H9 (cell line): Measurements from ENCODE around the gene ARMC2. TPM values are rescaled to one million over a fixed set of nuclear protein-coding genes. Genes with fewer than 3 reads are reported as not detected.
A peak's percentile ranks its signal among the peaks of the same experiment; 100 is the strongest.

ENCODE experiments used
- DNase-seq: peaks from one replicate; pipeline ENCODE4 v3.0.0-alpha.2; 2017
- H2AFZ ChIP-seq: one replicate; pipeline ENCODE4 v1.6.1; 2013; ENCODE audit warnings: mild to moderate bottlenecking, low read length, control low read depth, moderate library complexity
- H2AK5ac ChIP-seq: 2 replicates; pipeline ENCODE4 v1.6.1; 2013; ENCODE audit warnings: low read length, control low read depth, mixed read lengths; ENCODE audit not compliant: insufficient read length
- H2BK120ac ChIP-seq: one replicate; pipeline ENCODE4 v1.6.1; 2013; ENCODE audit warnings: low read depth, mild to moderate bottlenecking, low read length, control low read depth, inconsistent platforms; ENCODE audit not compliant: poor library complexity, severe bottlenecking
- H2BK12ac ChIP-seq: 2 replicates; pipeline ENCODE4 v1.6.1; 2013; ENCODE audit warnings: low read length, control low read depth, mixed read lengths, low read depth; ENCODE audit not compliant: insufficient read length
- H2BK15ac ChIP-seq: 2 replicates; pipeline ENCODE4 v1.6.1; 2013; ENCODE audit warnings: low read depth, low read length, control low read depth
- H2BK20ac ChIP-seq: one replicate; pipeline ENCODE4 v1.6.1; 2013; ENCODE audit warnings: low read depth, mild to moderate bottlenecking, low read length, control low read depth, inconsistent platforms; ENCODE audit not compliant: poor library complexity, severe bottlenecking
- H2BK5ac ChIP-seq: 2 replicates; pipeline ENCODE4 v1.6.1; 2013; ENCODE audit warnings: low read length, control low read depth, mixed read lengths; ENCODE audit not compliant: insufficient read length
- H3K14ac ChIP-seq: 2 replicates; pipeline ENCODE4 v1.6.1; 2013; ENCODE audit warnings: low read length, control low read depth; ENCODE audit not compliant: insufficient read depth
- H3K18ac ChIP-seq: 2 replicates; pipeline ENCODE4 v1.6.1; 2013; ENCODE audit warnings: low read depth, mild to moderate bottlenecking, mixed read lengths, low read length, control low read depth; ENCODE audit not compliant: insufficient read length
- H3K23ac ChIP-seq: 2 replicates; pipeline ENCODE4 v1.6.1; 2013; ENCODE audit warnings: low read length, control low read depth, mixed read lengths, low read depth; ENCODE audit not compliant: insufficient read length
- H3K23me2 ChIP-seq: 2 replicates; pipeline ENCODE4 v1.6.1; 2013; ENCODE audit warnings: low read depth, mild to moderate bottlenecking, mixed read lengths, low read length, control low read depth; ENCODE audit not compliant: insufficient read length, poor library complexity, severe bottlenecking
- H3K27ac ChIP-seq: 2 replicates; pipeline ENCODE4 v1.5.1; 2013; ENCODE audit warnings: low read length, control low read depth, mixed read lengths, low read depth; ENCODE audit not compliant: insufficient read length
- H3K27me3 ChIP-seq: 2 replicates; pipeline ENCODE4 v1.6.1; 2013; ENCODE audit warnings: low read length, control low read depth, inconsistent platforms; ENCODE audit not compliant: insufficient read depth
- H3K4ac ChIP-seq: 2 replicates; pipeline ENCODE4 v1.6.1; 2013; ENCODE audit warnings: low read depth, mild to moderate bottlenecking, control low read depth, inconsistent platforms, low read length, moderate library complexity
- H3K4me1 ChIP-seq: 2 replicates; pipeline ENCODE4 v1.6.1; 2013; ENCODE audit warnings: low read length, control low read depth, inconsistent platforms; ENCODE audit not compliant: insufficient read depth
- H3K4me2 ChIP-seq: 2 replicates; pipeline ENCODE4 v1.6.1; 2013; ENCODE audit warnings: low read length, control low read depth, mixed read lengths; ENCODE audit not compliant: insufficient read length, insufficient read depth
- H3K56ac ChIP-seq: 2 replicates; pipeline ENCODE4 v1.6.1; 2013; ENCODE audit warnings: low read depth, mild to moderate bottlenecking, mixed read lengths, low read length, control low read depth; ENCODE audit not compliant: insufficient read length
- H3K79me1 ChIP-seq: 2 replicates; pipeline ENCODE4 v1.6.1; 2013; ENCODE audit warnings: low read depth, mild to moderate bottlenecking, moderate library complexity, low read length, control low read depth, inconsistent platforms; ENCODE audit not compliant: insufficient read depth, poor library complexity, severe bottlenecking
- H3K79me2 ChIP-seq: 2 replicates; pipeline ENCODE4 v1.6.1; 2013; ENCODE audit warnings: low read length, control low read depth, inconsistent platforms; ENCODE audit not compliant: insufficient read depth
- H3K9ac ChIP-seq: 2 replicates; pipeline ENCODE4 v1.6.1; 2013; ENCODE audit warnings: low read length, control low read depth, mixed read lengths; ENCODE audit not compliant: insufficient read length; ENCODE audit errors: extremely low read depth
- H3K9me3 ChIP-seq: one replicate; pipeline ENCODE4 v1.6.1; 2013; ENCODE audit warnings: low read depth, low read length, inconsistent platforms; ENCODE audit not compliant: control insufficient read depth
- H3T11ph ChIP-seq: one replicate; pipeline ENCODE4 v1.6.1; 2013; ENCODE audit warnings: mild to moderate bottlenecking, low read length, control low read depth, inconsistent platforms
- H4K20me1 ChIP-seq: one replicate; pipeline ENCODE4 v1.6.1; 2013; ENCODE audit not compliant: control insufficient read depth, insufficient read length, insufficient read depth
- H4K5ac ChIP-seq: 2 replicates; pipeline ENCODE4 v1.6.1; 2013; ENCODE audit warnings: low read depth, mild to moderate bottlenecking, mixed read lengths, low read length, control low read depth; ENCODE audit not compliant: insufficient read length
- H4K8ac ChIP-seq: replicated peaks from 2 replicates; pipeline ENCODE4 v1.6.1; 2013; ENCODE audit warnings: low read length, control low read depth, mixed read lengths, low read depth; ENCODE audit not compliant: insufficient read length
- H4K91ac ChIP-seq: 2 replicates; pipeline ENCODE4 v1.6.1; 2013; ENCODE audit warnings: low read depth, mild to moderate bottlenecking, moderate library complexity, mixed read lengths, low read length, control low read depth; ENCODE audit not compliant: insufficient read length
- H3K27ac Mint-ChIP-seq, 3 experiments: 2 replicates in 2 of 3; 3 replicates in 1 of 3; pipeline ENCODE4 v1.8.0; 2020 to 2021; ENCODE audit warnings: mixed read lengths in 3 of 3, mild to moderate bottlenecking in 1 of 3, moderate library complexity in 1 of 3
- H3K27me3 Mint-ChIP-seq: 2 replicates; pipeline ENCODE4 v1.8.0; 2021; ENCODE audit warnings: low read depth, mild to moderate bottlenecking, moderate library complexity, mixed read lengths
- H3K36me3 Mint-ChIP-seq, 3 experiments: 2 replicates in 2 of 3; 3 replicates in 1 of 3; pipeline ENCODE4 v1.8.0; 2020 to 2021; ENCODE audit warnings: low read depth in 3 of 3, mixed read lengths in 3 of 3; ENCODE audit not compliant: insufficient read depth in 1 of 3
- H3K4me1 Mint-ChIP-seq, 2 experiments: 2 replicates each; pipeline ENCODE4 v1.8.0; 2020; ENCODE audit warnings: mixed read lengths in 2 of 2
- H3K4me3 Mint-ChIP-seq, 2 experiments: 2 replicates in 1 of 2; 3 replicates in 1 of 2; pipeline ENCODE4 v1.8.0; 2020 to 2021; ENCODE audit warnings: mild to moderate bottlenecking in 2 of 2, mixed read lengths in 2 of 2, moderate library complexity in 1 of 2
- H3K9me3 Mint-ChIP-seq, 2 experiments: 2 replicates in 1 of 2; 3 replicates in 1 of 2; pipeline ENCODE4 v1.8.0; 2020; ENCODE audit warnings: mild to moderate bottlenecking in 2 of 2, mixed read lengths in 2 of 2, moderate library complexity in 1 of 2
- whole genome bisulfite sequencing: extraction: QIAGEN DNeasy Blood & Tissue Kit; methylation state at CpG from one replicate; pipeline ENCODE4 v1.1.7; 2013; ENCODE audit warnings: missing lambda C conversion rate, low lambda C conversion rate, mixed read lengths; ENCODE audit not compliant: insufficient read length; ENCODE audit errors: extremely low coverage; 5-methylcytosine and 5-hydroxymethylcytosine counted together
- total RNA-seq: library from RNA; stranded (reverse); gene quantifications from 2 replicates; pipeline ENCODE4 v1.2.1, GENCODE V29; 2021
- TF ChIP-seq, protein P1 (sequence below): fragments of 200-600 bp; sonication (generic); conservative IDR thresholded peaks from 3 replicates; pipeline ENCODE4 v1.8.0; 2021; ENCODE audit warnings: antibody characterized with exemption, mild to moderate bottlenecking

ARMC2 gene
- total RNA-seq, 1 experiment from 2014 or later = 2.8 TPM

DNA sequence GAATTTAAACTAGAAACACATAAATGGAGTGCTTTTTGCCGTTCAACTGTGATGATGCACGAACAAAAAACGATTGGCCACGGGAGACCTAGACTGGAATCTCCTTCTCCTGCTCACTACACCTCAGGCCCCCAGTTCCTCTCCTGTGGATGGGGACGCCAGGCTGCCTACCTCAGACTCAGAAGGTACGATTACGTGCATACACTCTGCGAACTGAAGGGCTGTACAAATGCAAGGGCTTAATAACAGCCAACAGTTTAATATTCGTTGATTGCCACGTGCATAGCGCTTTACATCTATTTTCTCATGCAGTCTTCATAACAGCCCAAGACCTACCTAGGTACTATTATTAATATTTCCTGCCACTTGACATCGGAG is 495 bp upstream of the ARMC2 start:
- Histone ChIP-seq H4K5ac (no peak overlapping the region), H3K18ac (no peak overlapping the region), H3K4me2 (peak overlapping the region; percentile 85), H4K91ac (no peak overlapping the region), H4K8ac (no peak overlapping the region), H3K9ac (no peak overlapping the region), H3K4me1 (no peaks in the 10 kb centered on the region; the same call in 1 of the 2 replicates), H3K56ac (no peak overlapping the region), H3K4ac (no peak overlapping the region), H2AK5ac (no peak overlapping the region), H3K23me2 (peaks cover 4% of the 10 kb centered on the region), H2BK5ac (no peak overlapping the region), H3K79me1 (no peaks in the 10 kb centered on the region), H3T11ph (no peak overlapping the region), H3K14ac (no peak overlapping the region), H2AFZ (peak overlapping the region; percentile 72), H2BK20ac (no peak overlapping the region), H2BK120ac (no peak overlapping the region), H4K20me1 (no peaks in the 10 kb centered on the region), H3K79me2 (no peaks in the 10 kb centered on the region), H3K9me3 (no peaks in the 10 kb centered on the region), H3K27me3 (no peaks in the 10 kb centered on the region; the same call in 1 of the 2 replicates), H3K27ac (peak overlapping the region; percentile 6), H2BK15ac (no peak overlapping the region), H3K23ac (no peak overlapping the region), H2BK12ac (no peak overlapping the region)
- H3K4me1 Mint-ChIP-seq = peaks cover 13 to 15% of the 10 kb centered on the region in 2 experiments
- peak overlapping the region; percentile 78 to 88 for H3K4me3 Mint-ChIP-seq
- H3K36me3 Mint-ChIP-seq = no peaks in the 10 kb centered on the region
- H3K9me3 Mint-ChIP-seq = no peaks in the 10 kb centered on the region
- no peak for DNase-seq
- no peak overlapping the region; a peak in 1 of 7 replicates for H3K27ac Mint-ChIP-seq
- H3K27me3 Mint-ChIP-seq = peaks cover 3% of the 10 kb centered on the region; the same call in 1 of the 2 replicates
- no CpG with 5 or more reads among the region's 12 CpGs for WGBS
- TF ChIP-seq, protein P1, sequence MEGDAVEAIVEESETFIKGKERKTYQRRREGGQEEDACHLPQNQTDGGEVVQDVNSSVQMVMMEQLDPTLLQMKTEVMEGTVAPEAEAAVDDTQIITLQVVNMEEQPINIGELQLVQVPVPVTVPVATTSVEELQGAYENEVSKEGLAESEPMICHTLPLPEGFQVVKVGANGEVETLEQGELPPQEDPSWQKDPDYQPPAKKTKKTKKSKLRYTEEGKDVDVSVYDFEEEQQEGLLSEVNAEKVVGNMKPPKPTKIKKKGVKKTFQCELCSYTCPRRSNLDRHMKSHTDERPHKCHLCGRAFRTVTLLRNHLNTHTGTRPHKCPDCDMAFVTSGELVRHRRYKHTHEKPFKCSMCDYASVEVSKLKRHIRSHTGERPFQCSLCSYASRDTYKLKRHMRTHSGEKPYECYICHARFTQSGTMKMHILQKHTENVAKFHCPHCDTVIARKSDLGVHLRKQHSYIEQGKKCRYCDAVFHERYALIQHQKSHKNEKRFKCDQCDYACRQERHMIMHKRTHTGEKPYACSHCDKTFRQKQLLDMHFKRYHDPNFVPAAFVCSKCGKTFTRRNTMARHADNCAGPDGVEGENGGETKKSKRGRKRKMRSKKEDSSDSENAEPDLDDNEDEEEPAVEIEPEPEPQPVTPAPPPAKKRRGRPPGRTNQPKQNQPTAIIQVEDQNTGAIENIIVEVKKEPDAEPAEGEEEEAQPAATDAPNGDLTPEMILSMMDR = no peak
